IPS DF 4.7 (cell line): ENCODE results near the gene MARK3.

Experiments used
- DNase-seq: peaks from one replicate; pipeline ENCODE4 v3.0.0-alpha.2; 2013; ENCODE audit warnings: low spot score; ENCODE audit errors: extremely low read depth

Gene MARK3

GRCh38 chr14:103535081-103535890 is 150.1 kb downstream of the MARK3 start:
- no peak for DNase-seq

- no peak for DNase-seq
Observed at GRCh38 chr14:103535891-103536565, 150.8 kb downstream of the MARK3 start.

GRCh38 chr14:103536693-103537092 is 151.5 kb downstream of the MARK3 start:
- DNase-seq: no peak

GRCh38 chr14:103537175-103537990 is 152.2 kb downstream of the MARK3 start:
- DNase-seq: no peak

- no peak for DNase-seq
Observed at GRCh38 chr14:103538291-103539055, 153.3 kb downstream of the MARK3 start.

GRCh38 chr14:103539056-103539825 is 154.0 kb downstream of the MARK3 start:
- DNase-seq: no peak

GRCh38 chr14:103540821-103541708 is 155.8 kb downstream of the MARK3 start:
- DNase-seq: no peak

GRCh38 chr14:103541709-103542604 is 156.7 kb downstream of the MARK3 start:
- no peak for DNase-seq

GRCh38 chr14:103542605-103543088 is 157.4 kb downstream of the MARK3 start:
- no peak for DNase-seq

GRCh38 chr14:103543140-103543539 is 157.9 kb downstream of the MARK3 start:
- no peak for DNase-seq

- DNase-seq: no peak
Observed at GRCh38 chr14:103543721-103544387, 158.6 kb downstream of the MARK3 start.

GRCh38 chr14:103544388-103545218 is 159.4 kb downstream of the MARK3 start:
- no peak for DNase-seq

- no peak for DNase-seq
Observed at GRCh38 chr14:103545219-103545914, 160.2 kb downstream of the MARK3 start.

- no peak for DNase-seq
Observed at GRCh38 chr14:103545915-103546651, 160.9 kb downstream of the MARK3 start.

GRCh38 chr14:103546652-103547454 is 161.6 kb downstream of the MARK3 start:
- DNase-seq: no peak
